H1 (cell line): ENCODE measurements around the gene ARF4. TPM values are rescaled to one million over a fixed set of nuclear protein-coding genes. Genes with fewer than 3 reads are reported as not detected.

Source experiments
- CREB1 ChIP-seq: IDR thresholded peaks from 2 replicates; pipeline ENCODE4 v1.6.1; 2012; ENCODE audit warnings: inconsistent platforms
- RNF2 ChIP-seq: fragments of 200-900, 300-1000 bp; sonication (generic); IDR thresholded peaks from 2 replicates; pipeline ENCODE4 v1.7.1; 2016; ENCODE audit warnings: borderline replicate concordance, low read depth, mild to moderate bottlenecking, antibody characterized with exemption, low read length; ENCODE audit not compliant: poor library complexity, severe bottlenecking; ENCODE audit errors: missing control alignments
- SP2 ChIP-seq: IDR thresholded peaks from 2 replicates; pipeline ENCODE4 v1.6.1; 2012; ENCODE audit warnings: mild to moderate bottlenecking, low read length, inconsistent platforms
- SUZ12 ChIP-seq: fragments of 200-600 bp; sonication (generic); IDR thresholded peaks from 2 replicates; pipeline ENCODE4 v1.6.1; 2012; ENCODE audit warnings: mild to moderate bottlenecking, inconsistent platforms, low read length, moderate library complexity, mixed read lengths
- TEAD4 ChIP-seq: IDR thresholded peaks from 2 replicates; pipeline ENCODE4 v1.6.1; 2012; ENCODE audit warnings: low read depth, low read length, inconsistent platforms, mixed read lengths
- polyA plus RNA-seq, 7 experiments: library from polyadenylated mRNA; depleted of rRNA in 3 of 7; stranded (reverse) in 5 of 7; unstranded in 2 of 7; fragments of >200 nt in 5 of 7; fragments of 200-250 nt in 2 of 7; gene quantifications; 1 replicate in 5 of 7; 2 replicates in 1 of 7; 4 replicates in 1 of 7; pipeline versions ENCODE4 v1.2.1 to v1.2.3, GENCODE V29; 2011 to 2013; ENCODE audit warnings: missing spikeins in 2 of 7, mixed read lengths in 2 of 7
- small RNA-seq: library from polyadenylated mRNA; stranded (forward); fragments of <200 nt; extraction: miRNeasy Mini kit (QIAGEN cat#:217004); gene quantifications from one replicate; pipeline ENCODE3, GENCODE V24; 2013; ENCODE audit not compliant: insufficient read depth
- total RNA-seq: library from RNA; stranded (reverse); fragmentation: NEBNext Ultra II Directional; extraction: Animal tissue kit (Norgen Biotek cat#: 25700); gene quantifications from 2 replicates; pipeline ENCODE4 v1.2.1, GENCODE V29; 2021

ARF4 gene
- total and polyA plus RNA-seq, 2 of the 8 experiments (the other 6 are each of a cell fraction or from before 2014, with no cell fraction given) = 138 to 165 TPM

DNA sequence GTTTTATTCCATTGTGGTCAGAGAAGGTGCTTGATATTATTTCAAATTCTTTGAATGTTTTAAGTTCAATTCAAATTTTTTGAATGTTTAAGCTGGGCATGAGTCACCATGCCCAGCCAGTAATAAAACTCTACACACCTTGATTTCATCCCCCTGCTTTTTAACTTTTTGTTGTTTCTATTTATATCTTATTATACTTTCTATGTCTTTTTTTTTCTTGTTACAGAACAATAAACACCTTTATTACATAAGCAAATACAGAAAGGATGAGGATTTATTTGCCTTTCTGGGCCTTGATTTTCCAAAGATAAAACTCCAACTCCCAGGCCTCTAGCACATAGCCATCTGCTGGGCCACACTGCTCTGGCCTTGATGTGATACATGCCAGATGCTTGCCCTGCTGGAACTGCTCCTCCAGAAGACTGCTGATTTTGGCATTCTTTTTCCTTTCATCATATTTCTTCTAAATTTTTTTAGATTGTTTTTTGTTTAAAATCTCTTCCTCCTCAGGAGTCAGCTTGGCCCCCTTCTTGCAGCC, 67.0 kb downstream of the ARF4 start (continued):
- no peak for TF ChIP-seq RNF2
- TF ChIP-seq TEAD4 = no peak
- no peak for TF ChIP-seq SUZ12
- TF ChIP-seq CREB1 = no peak
- TF ChIP-seq SP2 = no peak

Small RNA genes lying within 50 kb of the gene (small RNA-seq; reads per million reads assigned to genes)
- not detected for gene RNU6-108P
- gene RNU6-483P = not detected
- gene RNU6ATAC26P = not detected

Other genes with a start within 250 kb of the ARF4 start
- gene DNAH12, start 53.0 kb downstream of the ARF4 start, total RNA-seq = not detected in 2 replicates
- gene DNAH12, start 53.0 kb downstream of the ARF4 start, polyA plus RNA-seq (2011; rRNA removed) = not detected in 2 replicates
- gene PDE12, start 41.1 kb downstream of the ARF4 start, total RNA-seq = 10.8 and 12.1 TPM in 2 replicates
- gene PDE12, start 41.1 kb downstream of the ARF4 start, polyA plus RNA-seq (2011; rRNA removed) = 9.0 and 13.1 TPM in 2 replicates
- 10.0 and 14.8 TPM in 2 replicates for gene DENND6A, start 95.7 kb upstream of the ARF4 start, total RNA-seq
- gene DENND6A, start 95.7 kb upstream of the ARF4 start, polyA plus RNA-seq (2011; rRNA removed) = 7.3 and 7.8 TPM in 2 replicates
- 67.6 and 70.4 TPM in 2 replicates for gene SLMAP, start 159.0 kb upstream of the ARF4 start, total RNA-seq
- gene SLMAP, start 159.0 kb upstream of the ARF4 start, polyA plus RNA-seq (2011; rRNA removed) = 13.6 and 16.9 TPM in 2 replicates